WTC11 (cell line): ENCODE measurements around the gene EDARADD.

Experiments
- CBFB ChIP-seq: sonication (generic); formaldehyde crosslinking; IDR thresholded peaks from 2 replicates; pipeline ENCODE4 v1.8.1; 2022; ENCODE audit warnings: mild to moderate bottlenecking, low read depth, missing genetic modification reagents
- CREB1 ChIP-seq: sonication (generic); formaldehyde crosslinking; IDR thresholded peaks from 2 replicates; pipeline ENCODE4 v1.8.0; 2023; ENCODE audit warnings: mild to moderate bottlenecking, missing genetic modification reagents
- CTCF ChIP-seq: fragments of 200-600 bp; IDR thresholded peaks from 2 replicates; pipeline ENCODE4 v1.8.0; 2022; ENCODE audit warnings: antibody characterized with exemption
- IRF2 ChIP-seq: sonication (generic); formaldehyde crosslinking; IDR thresholded peaks from 2 replicates; pipeline ENCODE4 v1.8.0; 2022; ENCODE audit warnings: low read depth, missing genetic modification reagents, borderline replicate concordance
- JUN ChIP-seq: sonication (generic); formaldehyde crosslinking; IDR thresholded peaks from 2 replicates; pipeline ENCODE4 v1.8.0; 2023; ENCODE audit warnings: mild to moderate bottlenecking, missing genetic modification reagents
- MAX ChIP-seq: sonication (generic); formaldehyde crosslinking; IDR thresholded peaks from 2 replicates; pipeline ENCODE4 v1.8.0; 2022; ENCODE audit warnings: mild to moderate bottlenecking, missing genetic modification reagents
- SMAD3 ChIP-seq: sonication (generic); formaldehyde crosslinking; IDR thresholded peaks from 2 replicates; pipeline ENCODE4 v1.8.0; 2022; ENCODE audit warnings: missing genetic modification reagents, mild to moderate bottlenecking, borderline replicate concordance
- SP1 ChIP-seq: sonication (generic); formaldehyde crosslinking; conservative IDR thresholded peaks from 2 replicates; pipeline ENCODE4 v1.8.1; 2022; ENCODE audit warnings: missing genetic modification reagents
- TEAD4 ChIP-seq: sonication (generic); formaldehyde crosslinking; IDR thresholded peaks from 2 replicates; pipeline ENCODE4 v1.8.0; 2022; ENCODE audit warnings: mild to moderate bottlenecking, missing genetic modification reagents
- ZBTB21 ChIP-seq: sonication (generic); formaldehyde crosslinking; IDR thresholded peaks from 2 replicates; pipeline ENCODE4 v1.8.1; 2023; ENCODE audit warnings: mild to moderate bottlenecking, missing genetic modification reagents, borderline replicate concordance
- ZMAT4 ChIP-seq: fragments of 250-450 bp; sonication (Bioruptor Pico); IDR thresholded peaks from 2 replicates; pipeline ENCODE4 v1.9.0; 2021; ENCODE audit warnings: mild to moderate bottlenecking
- ZNF232 ChIP-seq: sonication (generic); formaldehyde crosslinking; IDR thresholded peaks from 2 replicates; pipeline ENCODE4 v1.8.0; 2022; ENCODE audit warnings: mild to moderate bottlenecking, missing genetic modification reagents
- ZNF263 ChIP-seq: sonication (generic); formaldehyde crosslinking; IDR thresholded peaks from 2 replicates; pipeline ENCODE4 v1.8.1; 2022; ENCODE audit warnings: low read depth, mild to moderate bottlenecking, moderate library complexity, missing genetic modification reagents
- ZNF281 ChIP-seq: sonication (generic); formaldehyde crosslinking; IDR thresholded peaks from 2 replicates; pipeline ENCODE4 v1.8.0; 2023; ENCODE audit warnings: mild to moderate bottlenecking, missing genetic modification reagents

- TF ChIP-seq SP1 (CRISPR knock-in tag) (no peak), CBFB (no peak), ZNF232 (no peak), JUN (CRISPR knock-in tag) (no peak), IRF2 (CRISPR knock-in tag) (no peak), CREB1 (CRISPR knock-in tag) (no peak), CTCF (no peak), ZBTB21 (CRISPR knock-in tag) (no peak), ZNF263 (no peak), MAX (CRISPR knock-in tag) (no peak), TEAD4 (CRISPR knock-in tag) (no peak), SMAD3 (CRISPR knock-in tag) (no peak), ZNF281 (CRISPR knock-in tag) (no peak), ZMAT4 (no peak)
Observed at GRCh38 chr1:236450779-236451178, 56.7 kb downstream of the EDARADD start.
